MM.1S (cell line): ENCODE results near the gene PIGN.

Experiments used
- CTCF ChIP-seq: fragments of 300-600 bp; sonication (generic); IDR thresholded peaks from 2 replicates; pipeline ENCODE4 v1.5.1; 2016; ENCODE audit warnings: antibody characterized with exemption, low read length, mixed read lengths
- EZH2 ChIP-seq: fragments of 300-600 bp; sonication (generic); optimal IDR thresholded peaks from 2 replicates; pipeline ENCODE3; 2017; ENCODE audit warnings: low read depth, mild to moderate bottlenecking, antibody characterized with exemption, low read length, mixed read lengths

- TF ChIP-seq EZH2 (no peak), CTCF (no peak)
Measured at GRCh38 chr18:62164310-62164709, 22.5 kb downstream of the PIGN start.
